OCI-LY7 (cell line): ENCODE data around the gene TIMM22.

Source experiments
- CTCF ChIP-seq: fragments of 200-600 bp; sonication (generic); conservative IDR thresholded peaks from 2 replicates; pipeline ENCODE4 v1.5.1; 2014; ENCODE audit warnings: mild to moderate bottlenecking, antibody characterized with exemption, low read length, moderate library complexity, mixed read lengths
- EZH2phosphoT487 ChIP-seq: fragments of 200-600 bp; sonication (generic); IDR thresholded peaks from 2 replicates; pipeline ENCODE4 v1.6.1; 2018; ENCODE audit warnings: low read depth, borderline replicate concordance, mild to moderate bottlenecking, mixed run types, antibody characterized with exemption, low read length, moderate library complexity, mixed read lengths

GRCh38 chr17:1031711-1032110 lies 34.8 kb downstream of the TIMM22 start:
- TF ChIP-seq CTCF (no peak), EZH2phosphoT487 (no peak)
